Measurements from ENCODE around the gene POP7.
"Not testable (repeated sequence)": the region's sequence is repeated elsewhere in the genome, so short reads cannot be mapped to it uniquely, and the experiment has no call there.

Gene POP7

GRCh38 chr7:100711369-100711768, 5.4 kb downstream of the POP7 start:
- TF ChIP-seq CTCF (IDR thresholded peaks at IDR 0.05; ENCODE audit: control insufficient read depth, extremely low read depth, insufficient read depth), result no peak
- no peak for DNase-seq (ENCODE audit: low read depth)
- H3K4me3 ChIP-seq (ENCODE audit: low read depth, low read length), result no peak overlapping the region

GRCh38 chr7:100714725-100715124, 8.8 kb downstream of the POP7 start:
- no peak for DNase-seq (ENCODE audit: low read depth)
- no peak overlapping the region for H3K4me3 ChIP-seq (ENCODE audit: low read depth, low read length)
- TF ChIP-seq CTCF (IDR thresholded peaks at IDR 0.05; ENCODE audit: control insufficient read depth, extremely low read depth, insufficient read depth), result no peak

- not testable (repeated sequence) for DNase-seq (ENCODE audit: low read depth); H3K4me3 ChIP-seq (ENCODE audit: low read depth, low read length)
Measured at GRCh38 chr7:100717073-100717472, 11.2 kb downstream of the POP7 start.

- TF ChIP-seq CTCF (IDR thresholded peaks at IDR 0.05; ENCODE audit: control insufficient read depth, extremely low read depth, insufficient read depth), result 0 out of 2 replicates have a peak, but pooled peaks have one; percentile 9
- no peak for DNase-seq (ENCODE audit: low read depth)
- no peak overlapping the region for H3K4me3 ChIP-seq (ENCODE audit: low read depth, low read length)
Measured at GRCh38 chr7:100719523-100720278, 13.8 kb downstream of the POP7 start.

- no peak within 1 kb of the TSS for H3K4me3 ChIP-seq (ENCODE audit: low read depth, low read length)
- no peak for DNase-seq (ENCODE audit: low read depth)
- no peak for TF ChIP-seq CTCF (IDR thresholded peaks at IDR 0.05; ENCODE audit: control insufficient read depth, extremely low read depth, insufficient read depth)
Measured at GRCh38 chr7:100720279-100720670, 14.4 kb downstream of the POP7 start, which contains the start of gene EPO. Gene EPO (plus strand): TSS chr7:100720468. CDS start chr7:100720981, 513 bp downstream.

GRCh38 chr7:100720671-100721504, 15.0 kb downstream of the POP7 start:
- no peak for TF ChIP-seq CTCF (IDR thresholded peaks at IDR 0.05; ENCODE audit: control insufficient read depth, extremely low read depth, insufficient read depth)
- no peak for DNase-seq (ENCODE audit: low read depth)

GRCh38 chr7:100721505-100721812, 15.5 kb downstream of the POP7 start:
- no peak overlapping the region for H3K4me3 ChIP-seq (ENCODE audit: low read depth, low read length)
- TF ChIP-seq CTCF (IDR thresholded peaks at IDR 0.05; ENCODE audit: control insufficient read depth, extremely low read depth, insufficient read depth), result no peak
- no peak for DNase-seq (ENCODE audit: low read depth)

More at GRCh38 chr7:100720671-100721504, 15.0 kb downstream of the POP7 start:
- H3K4me3 ChIP-seq (ENCODE audit: low read depth, low read length), result no peak overlapping the region

Measured in LNCaP clone FGC (cell line).